A549 (cell line): ENCODE data around the gene FAM228B. TPM values are rescaled to one million over a fixed set of nuclear protein-coding genes. Genes with fewer than 3 reads are reported as not detected.
A peak's percentile ranks its signal among the peaks of the same experiment; 100 is the strongest.

Source experiments
- BHLHE40 ChIP-seq: IDR thresholded peaks from 2 replicates; pipeline ENCODE4 v1.6.1; 2012; ENCODE audit warnings: low read depth, low read length, inconsistent platforms
- CBX2 ChIP-seq: fragments of 200-600 bp; sonication (generic); IDR thresholded peaks from 2 replicates; pipeline ENCODE4 v1.6.1; 2016; ENCODE audit warnings: low read depth, mild to moderate bottlenecking, borderline replicate concordance
- CHD4 ChIP-seq: fragments of 200-600 bp; sonication (generic); IDR thresholded peaks from 2 replicates; pipeline ENCODE4 v1.6.1; 2016; ENCODE audit warnings: antibody characterized with exemption, mild to moderate bottlenecking, borderline replicate concordance
- EP300 ChIP-seq, 2 experiments: fragments of >200 bp; sonication (Bioruptor Twin); formaldehyde crosslinking; IDR thresholded peaks; 2 replicates in 1 of 2; 3 replicates in 1 of 2; pipeline ENCODE4 v1.6.1; 2016 to 2017
- FOSL2 ChIP-seq, 2 experiments: fragments of 450-650 bp in 1 of 2; fragments of >200 bp in 1 of 2; sonication (Bioruptor Twin) in 1 of 2; formaldehyde crosslinking; IDR thresholded peaks; 2 replicates each; pipeline versions ENCODE4 v1.5.0 to v1.6.1; 2016 to 2020; ENCODE audit warnings: mild to moderate bottlenecking in 1 of 2, moderate library complexity in 1 of 2
- HOXB13 ChIP-seq: fragments of 250-450 bp; sonication (Bioruptor Pico); IDR thresholded peaks from 2 replicates; pipeline ENCODE4 v1.5.0; 2020; ENCODE audit warnings: low read depth, mild to moderate bottlenecking, moderate library complexity
- HOXB5 ChIP-seq: fragments of 250-450 bp; sonication (Bioruptor Pico); IDR thresholded peaks from 2 replicates; pipeline ENCODE4 v1.5.0; 2020; ENCODE audit warnings: mild to moderate bottlenecking, moderate library complexity
- JUN ChIP-seq, 2 experiments: fragments of >200 bp; sonication (Bioruptor Twin); formaldehyde crosslinking; IDR thresholded peaks; 2 replicates in 1 of 2; 3 replicates in 1 of 2; pipeline ENCODE4 v1.6.1; 2016 to 2017
- KDM1A ChIP-seq: fragments of 200-600 bp; sonication (generic); IDR thresholded peaks from 2 replicates; pipeline ENCODE4 v1.6.1; 2016; ENCODE audit warnings: low read depth, mild to moderate bottlenecking
- NFE2L2 ChIP-seq: fragments of 150-350 bp; conservative IDR thresholded peaks from 2 replicates; pipeline ENCODE4 v1.6.1; 2014; ENCODE audit warnings: low read length
- PHF8 ChIP-seq: fragments of 200-600 bp; sonication (generic); IDR thresholded peaks from 2 replicates; pipeline ENCODE4 v1.6.1; 2016; ENCODE audit warnings: low read depth, mild to moderate bottlenecking, antibody characterized with exemption, moderate library complexity, borderline replicate concordance
- POLR2A ChIP-seq: IDR thresholded peaks from 2 replicates; pipeline ENCODE4 v1.6.1; 2012; ENCODE audit warnings: mild to moderate bottlenecking, low read length
- RARB ChIP-seq: fragments of 250-450 bp; sonication (Bioruptor Pico); IDR thresholded peaks from 2 replicates; pipeline ENCODE4 v1.8.0; 2021; ENCODE audit warnings: mild to moderate bottlenecking, moderate library complexity
- RCOR1 ChIP-seq: fragments of 150-350 bp; IDR thresholded peaks from 2 replicates; pipeline ENCODE4 v1.6.1; 2014; ENCODE audit warnings: antibody characterized with exemption, low read length, low read depth
- RFX5 ChIP-seq: fragments of 450-650 bp; IDR thresholded peaks from 2 replicates; pipeline ENCODE4 v1.7.1; 2014; ENCODE audit warnings: antibody characterized with exemption, mild to moderate bottlenecking, moderate library complexity
- SREBF2 ChIP-seq: fragments of 450-650 bp; IDR thresholded peaks from 2 replicates; pipeline ENCODE4 v1.6.1; 2014; ENCODE audit warnings: mild to moderate bottlenecking, moderate library complexity
- ZSCAN20 ChIP-seq: fragments of 250-450 bp; sonication (Bioruptor Pico); IDR thresholded peaks from 2 replicates; pipeline ENCODE4 v1.8.0; 2022; ENCODE audit warnings: mild to moderate bottlenecking, moderate library complexity
- polyA plus RNA-seq, 4 experiments: library from polyadenylated mRNA; depleted of rRNA in 3 of 4; stranded (reverse); fragments of >200 nt; fragmentation: RNase III in 1 of 4; extraction: RNeasy Plus Mini Kit Qiagen cat#74134 plus additional on column Dnase treatment in 1 of 4; gene quantifications; 2 replicates in 3 of 4; 3 replicates in 1 of 4; pipeline ENCODE4 v1.2.3, GENCODE V29; 2011 to 2017
- TF ChIP-seq, protein P1 (sequence below): fragments of >200 bp; sonication (Bioruptor Twin); formaldehyde crosslinking; IDR thresholded peaks from 3 replicates; pipeline ENCODE4 v1.6.1; 2016
- TF ChIP-seq, protein P2 (sequence below): fragments of 250-450 bp; sonication (Bioruptor Pico); IDR thresholded peaks from 2 replicates; pipeline ENCODE4 v1.5.0; 2020; ENCODE audit warnings: low read depth, mild to moderate bottlenecking, moderate library complexity
- TF ChIP-seq, protein P3 (sequence below): IDR thresholded peaks from 2 replicates; pipeline ENCODE4 v1.6.1; 2012; ENCODE audit warnings: low read depth, borderline replicate concordance
- TF ChIP-seq, protein P4 (sequence below): IDR thresholded peaks from 2 replicates; pipeline ENCODE4 v1.6.1; 2012
- TF ChIP-seq, protein P5 (sequence below): fragments of 250-450 bp; sonication (Bioruptor Pico); IDR thresholded peaks from 2 replicates; pipeline ENCODE4 v1.5.0; 2021; ENCODE audit warnings: mild to moderate bottlenecking, moderate library complexity, borderline replicate concordance
- TF ChIP-seq, protein P6 (sequence below): fragments of >200 bp; sonication (Bioruptor Twin); formaldehyde crosslinking; IDR thresholded peaks from 2 replicates; pipeline ENCODE4 v1.6.1; 2016

Gene FAM228B
- polyA plus RNA-seq, 2 of the 4 experiments (the other 2 are of a cell fraction), result 3.8 to 7.6 TPM

DNA sequence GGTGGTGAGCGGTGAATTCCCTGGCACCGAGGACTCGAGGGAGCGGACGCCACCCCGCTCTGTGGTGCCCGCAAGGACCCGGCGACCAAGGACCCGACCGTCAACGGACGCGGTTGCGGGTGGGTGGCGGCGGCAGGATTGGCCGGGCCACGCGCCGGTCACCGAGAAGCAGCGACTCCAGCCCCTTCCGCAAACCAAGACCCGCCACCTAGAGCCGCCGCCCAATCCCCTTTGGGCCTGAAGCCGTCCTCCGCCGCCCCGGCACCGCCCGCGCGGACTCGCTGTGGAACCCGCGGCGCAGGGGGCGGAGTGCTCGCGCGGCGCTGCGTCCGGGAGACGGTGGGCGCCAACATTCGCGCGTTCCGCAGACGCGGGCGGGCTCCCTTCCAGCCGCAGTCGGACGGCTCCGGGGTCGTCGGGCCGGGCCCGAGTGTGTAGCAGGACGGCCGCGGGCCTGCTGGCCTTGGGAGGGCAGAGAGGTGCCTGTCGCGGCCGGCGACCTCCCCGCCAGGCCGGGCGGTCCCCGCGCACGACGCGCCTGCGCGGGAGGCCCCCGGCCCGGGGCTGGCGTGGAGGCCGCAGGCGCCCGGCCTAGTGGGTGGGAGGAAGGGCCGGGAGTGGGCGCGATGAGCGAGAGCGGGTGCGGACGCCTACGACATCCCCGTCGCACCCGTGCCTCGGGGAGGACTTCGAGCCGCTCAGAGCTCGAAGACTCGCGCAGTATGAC is at the start of gene FAM228B, which contains the start of gene PFN4 (continued):
- TF ChIP-seq HOXB5 (CRISPR knock-in tag), result 0 out of 2 replicates have a peak, but pooled peaks have one; percentile 28
- TF ChIP-seq, protein P1, sequence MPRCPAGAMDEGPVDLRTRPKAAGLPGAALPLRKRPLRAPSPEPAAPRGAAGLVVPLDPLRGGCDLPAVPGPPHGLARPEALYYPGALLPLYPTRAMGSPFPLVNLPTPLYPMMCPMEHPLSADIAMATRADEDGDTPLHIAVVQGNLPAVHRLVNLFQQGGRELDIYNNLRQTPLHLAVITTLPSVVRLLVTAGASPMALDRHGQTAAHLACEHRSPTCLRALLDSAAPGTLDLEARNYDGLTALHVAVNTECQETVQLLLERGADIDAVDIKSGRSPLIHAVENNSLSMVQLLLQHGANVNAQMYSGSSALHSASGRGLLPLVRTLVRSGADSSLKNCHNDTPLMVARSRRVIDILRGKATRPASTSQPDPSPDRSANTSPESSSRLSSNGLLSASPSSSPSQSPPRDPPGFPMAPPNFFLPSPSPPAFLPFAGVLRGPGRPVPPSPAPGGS, result peak; percentile 97
- no peak for TF ChIP-seq RCOR1
- no peak for TF ChIP-seq KDM1A
- TF ChIP-seq BHLHE40, result no peak
- TF ChIP-seq, protein P2, sequence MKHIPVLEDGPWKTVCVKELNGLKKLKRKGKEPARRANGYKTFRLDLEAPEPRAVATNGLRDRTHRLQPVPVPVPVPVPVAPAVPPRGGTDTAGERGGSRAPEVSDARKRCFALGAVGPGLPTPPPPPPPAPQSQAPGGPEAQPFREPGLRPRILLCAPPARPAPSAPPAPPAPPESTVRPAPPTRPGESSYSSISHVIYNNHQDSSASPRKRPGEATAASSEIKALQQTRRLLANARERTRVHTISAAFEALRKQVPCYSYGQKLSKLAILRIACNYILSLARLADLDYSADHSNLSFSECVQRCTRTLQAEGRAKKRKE (CRISPR knock-in tag), result no peak
- TF ChIP-seq ZSCAN20 (CRISPR knock-in tag), result no peak
- TF ChIP-seq, protein P3, sequence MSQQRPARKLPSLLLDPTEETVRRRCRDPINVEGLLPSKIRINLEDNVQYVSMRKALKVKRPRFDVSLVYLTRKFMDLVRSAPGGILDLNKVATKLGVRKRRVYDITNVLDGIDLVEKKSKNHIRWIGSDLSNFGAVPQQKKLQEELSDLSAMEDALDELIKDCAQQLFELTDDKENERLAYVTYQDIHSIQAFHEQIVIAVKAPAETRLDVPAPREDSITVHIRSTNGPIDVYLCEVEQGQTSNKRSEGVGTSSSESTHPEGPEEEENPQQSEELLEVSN, result peak; percentile 80
- TF ChIP-seq NFE2L2, result no peak
- TF ChIP-seq HOXB13, result no peak
- TF ChIP-seq SREBF2, result no peak
- peak; percentile 96 for TF ChIP-seq PHF8
- no peak for TF ChIP-seq RARB (CRISPR knock-in tag)
- TF ChIP-seq POLR2A, result peak; percentile 55
- TF ChIP-seq, protein P4, sequence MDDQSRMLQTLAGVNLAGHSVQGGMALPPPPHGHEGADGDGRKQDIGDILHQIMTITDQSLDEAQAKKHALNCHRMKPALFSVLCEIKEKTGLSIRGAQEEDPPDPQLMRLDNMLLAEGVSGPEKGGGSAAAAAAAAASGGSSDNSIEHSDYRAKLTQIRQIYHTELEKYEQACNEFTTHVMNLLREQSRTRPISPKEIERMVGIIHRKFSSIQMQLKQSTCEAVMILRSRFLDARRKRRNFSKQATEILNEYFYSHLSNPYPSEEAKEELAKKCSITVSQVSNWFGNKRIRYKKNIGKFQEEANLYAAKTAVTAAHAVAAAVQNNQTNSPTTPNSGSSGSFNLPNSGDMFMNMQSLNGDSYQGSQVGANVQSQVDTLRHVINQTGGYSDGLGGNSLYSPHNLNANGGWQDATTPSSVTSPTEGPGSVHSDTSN, result peak; percentile 91
- no peak for TF ChIP-seq CHD4
- TF ChIP-seq, protein P5, sequence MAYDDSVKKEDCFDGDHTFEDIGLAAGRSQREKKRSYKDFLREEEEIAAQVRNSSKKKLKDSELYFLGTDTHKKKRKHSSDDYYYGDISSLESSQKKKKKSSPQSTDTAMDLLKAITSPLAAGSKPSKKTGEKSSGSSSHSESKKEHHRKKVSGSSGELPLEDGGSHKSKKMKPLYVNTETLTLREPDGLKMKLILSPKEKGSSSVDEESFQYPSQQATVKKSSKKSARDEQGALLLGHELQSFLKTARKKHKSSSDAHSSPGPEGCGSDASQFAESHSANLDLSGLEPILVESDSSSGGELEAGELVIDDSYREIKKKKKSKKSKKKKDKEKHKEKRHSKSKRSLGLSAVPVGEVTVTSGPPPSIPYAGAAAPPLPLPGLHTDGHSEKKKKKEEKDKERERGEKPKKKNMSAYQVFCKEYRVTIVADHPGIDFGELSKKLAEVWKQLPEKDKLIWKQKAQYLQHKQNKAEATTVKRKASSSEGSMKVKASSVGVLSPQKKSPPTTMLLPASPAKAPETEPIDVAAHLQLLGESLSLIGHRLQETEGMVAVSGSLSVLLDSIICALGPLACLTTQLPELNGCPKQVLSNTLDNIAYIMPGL, result no peak
- no peak; a peak in 1 of 5 replicates for TF ChIP-seq EP300 (IDR thresholded peaks at IDR 0.05)
- TF ChIP-seq FOSL2 (IDR thresholded peaks at IDR 0.05), result no peak
- TF ChIP-seq FOSL2 (CRISPR knock-in tag; IDR thresholded peaks at IDR 0.05), result no peak
- TF ChIP-seq, protein P6, sequence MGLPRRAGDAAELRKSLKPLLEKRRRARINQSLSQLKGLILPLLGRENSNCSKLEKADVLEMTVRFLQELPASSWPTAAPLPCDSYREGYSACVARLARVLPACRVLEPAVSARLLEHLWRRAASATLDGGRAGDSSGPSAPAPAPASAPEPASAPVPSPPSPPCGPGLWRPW, result no peak
- peak; percentile 91 to 99 for TF ChIP-seq JUN (IDR thresholded peaks at IDR 0.05)
- no peak for TF ChIP-seq CBX2
- no peak for TF ChIP-seq RFX5
